PC-3 (cell line): ENCODE data around the gene LRRN4.

ENCODE experiments used
- EZH2 ChIP-seq: fragments of 300-600 bp; sonication (generic); IDR thresholded peaks from one replicate; pipeline ENCODE4 v1.6.1; 2017; ENCODE audit warnings: antibody characterized with exemption, mild to moderate bottlenecking, low read length; ENCODE audit not compliant: unreplicated experiment
- EZH2phosphoT487 ChIP-seq: fragments of 300-600 bp; sonication (generic); IDR thresholded peaks from 2 replicates; pipeline ENCODE4 v1.6.1; 2018; ENCODE audit warnings: mild to moderate bottlenecking, antibody characterized with exemption, low read length, borderline replicate concordance
- TF ChIP-seq, protein P1 (sequence below): fragments of 300-600 bp; sonication (generic); conservative IDR thresholded peaks from 2 replicates; pipeline ENCODE4 v1.5.1; 2017; ENCODE audit warnings: antibody characterized with exemption, low read depth, mild to moderate bottlenecking, low read length

DNA sequence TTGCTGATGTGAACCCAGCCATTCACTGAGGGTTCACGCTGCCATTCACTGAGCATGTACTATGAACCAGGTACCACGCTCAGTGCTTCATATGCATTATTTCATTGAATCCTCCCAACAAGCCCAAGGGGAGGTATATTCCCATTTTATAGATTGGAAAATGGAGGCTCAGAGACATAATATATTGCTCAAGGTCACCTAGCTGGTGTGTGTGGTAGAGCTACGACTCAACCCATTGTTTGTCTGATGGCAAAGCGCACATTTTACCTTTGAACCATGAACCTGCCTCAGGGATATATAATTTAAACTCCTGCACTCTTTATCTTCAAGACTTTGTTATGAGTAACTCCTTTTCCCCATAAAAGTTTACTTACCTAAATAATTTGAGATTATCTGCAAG lies 40.7 kb upstream of the LRRN4 start:
- TF ChIP-seq, protein P1, sequence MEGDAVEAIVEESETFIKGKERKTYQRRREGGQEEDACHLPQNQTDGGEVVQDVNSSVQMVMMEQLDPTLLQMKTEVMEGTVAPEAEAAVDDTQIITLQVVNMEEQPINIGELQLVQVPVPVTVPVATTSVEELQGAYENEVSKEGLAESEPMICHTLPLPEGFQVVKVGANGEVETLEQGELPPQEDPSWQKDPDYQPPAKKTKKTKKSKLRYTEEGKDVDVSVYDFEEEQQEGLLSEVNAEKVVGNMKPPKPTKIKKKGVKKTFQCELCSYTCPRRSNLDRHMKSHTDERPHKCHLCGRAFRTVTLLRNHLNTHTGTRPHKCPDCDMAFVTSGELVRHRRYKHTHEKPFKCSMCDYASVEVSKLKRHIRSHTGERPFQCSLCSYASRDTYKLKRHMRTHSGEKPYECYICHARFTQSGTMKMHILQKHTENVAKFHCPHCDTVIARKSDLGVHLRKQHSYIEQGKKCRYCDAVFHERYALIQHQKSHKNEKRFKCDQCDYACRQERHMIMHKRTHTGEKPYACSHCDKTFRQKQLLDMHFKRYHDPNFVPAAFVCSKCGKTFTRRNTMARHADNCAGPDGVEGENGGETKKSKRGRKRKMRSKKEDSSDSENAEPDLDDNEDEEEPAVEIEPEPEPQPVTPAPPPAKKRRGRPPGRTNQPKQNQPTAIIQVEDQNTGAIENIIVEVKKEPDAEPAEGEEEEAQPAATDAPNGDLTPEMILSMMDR: no peak
- no peak for TF ChIP-seq EZH2
- TF ChIP-seq EZH2phosphoT487: no peak
